Neural cell (in vitro differentiated cells): ENCODE measurements around the gene BCAP31.

Experiments
- CTCF ChIP-seq: fragments of 450-650 bp; IDR thresholded peaks from 2 replicates; pipeline ENCODE4 v1.5.1; 2014; ENCODE audit warnings: antibody characterized with exemption, mild to moderate bottlenecking, moderate library complexity; ENCODE audit not compliant: poor library complexity, severe bottlenecking
- EP300 ChIP-seq: fragments of 450-650 bp; conservative IDR thresholded peaks from 2 replicates; pipeline ENCODE4 v1.6.1; 2014; ENCODE audit warnings: antibody characterized with exemption, mild to moderate bottlenecking, moderate library complexity; ENCODE audit not compliant: poor library complexity, severe bottlenecking
- EZH2 ChIP-seq: fragments of 200-600, 300-800 bp; shearing (Covaris generic), sonication (generic); IDR thresholded peaks from 2 replicates; pipeline ENCODE4 v1.6.1; 2014; ENCODE audit warnings: antibody characterized with exemption, low read length, borderline replicate concordance, mild to moderate bottlenecking; ENCODE audit not compliant: insufficient read depth, poor library complexity, severe bottlenecking
- MXI1 ChIP-seq: fragments of 450-650 bp; conservative IDR thresholded peaks from 2 replicates; pipeline ENCODE4 v1.6.1; 2014; ENCODE audit warnings: antibody characterized with exemption, mild to moderate bottlenecking; ENCODE audit not compliant: poor library complexity, severe bottlenecking
- POLR2AphosphoS5 ChIP-seq: IDR thresholded peaks from 2 replicates; pipeline ENCODE4 v1.6.1; 2012
- RAD21 ChIP-seq: fragments of 450-650 bp; conservative IDR thresholded peaks from 2 replicates; pipeline ENCODE4 v1.6.1; 2014; ENCODE audit warnings: antibody characterized with exemption, mild to moderate bottlenecking, moderate library complexity
- REST ChIP-seq: IDR thresholded peaks from 2 replicates; pipeline ENCODE4 v1.6.1; 2012; ENCODE audit warnings: borderline replicate concordance
- SMC3 ChIP-seq: fragments of 450-650 bp; conservative IDR thresholded peaks from 2 replicates; pipeline ENCODE4 v1.6.1; 2014; ENCODE audit warnings: antibody characterized with exemption, mild to moderate bottlenecking, moderate library complexity; ENCODE audit not compliant: poor library complexity
- TAF1 ChIP-seq: IDR thresholded peaks from 2 replicates; pipeline ENCODE4 v1.6.1; 2012; ENCODE audit warnings: low read depth

GRCh38 chrX:153766871-153767673, 42.9 kb upstream of the BCAP31 start:
- TF ChIP-seq CTCF (no peak), RAD21 (no peak), SMC3 (no peak), EP300 (no peak), TAF1 (no peak), POLR2AphosphoS5 (no peak), MXI1 (no peak), EZH2 (no peak), REST (no peak)
